PC-9 (cell line): Measurements from ENCODE around the gene PTK6.

Source experiments
- CTCF ChIP-seq: fragments of 200-600 bp; sonication (generic); conservative IDR thresholded peaks from 2 replicates; pipeline ENCODE4 v1.6.1; 2017; ENCODE audit warnings: mixed run types, antibody characterized with exemption, mild to moderate bottlenecking, moderate library complexity
- EZH2 ChIP-seq: fragments of 200-600 bp; sonication (generic); IDR thresholded peaks from 2 replicates; pipeline ENCODE4 v1.8.0; 2017; ENCODE audit warnings: antibody characterized with exemption, low read depth

- TF ChIP-seq CTCF, result no peak
- TF ChIP-seq EZH2, result no peak
Measured at GRCh38 chr20:63567386-63568169, 30.4 kb upstream of the PTK6 start.
